Osteoblast (primary cell): ENCODE results near the gene LINC01488. TPM values are rescaled to one million over a fixed set of nuclear protein-coding genes. Genes with fewer than 3 reads are reported as not detected.

Experiments used
- DNase-seq: peaks from one replicate; pipeline ENCODE4 v3.0.0; 2011; ENCODE audit warnings: low spot score, mixed read lengths; ENCODE audit not compliant: insufficient read length; ENCODE audit errors: missing footprints
- H2AFZ ChIP-seq: 2 replicates; pipeline ENCODE4 v1.6.0; 2011; ENCODE audit warnings: mild to moderate bottlenecking, low read length
- H3K27ac ChIP-seq: 2 replicates; pipeline ENCODE4 v1.5.1; 2011; ENCODE audit warnings: mild to moderate bottlenecking, low read depth, low read length, moderate library complexity
- H3K27me3 ChIP-seq: 2 replicates; pipeline ENCODE4 v1.6.0; 2012; ENCODE audit warnings: mild to moderate bottlenecking, control low read depth, inconsistent platforms, low read length, moderate library complexity; ENCODE audit not compliant: insufficient read depth
- H3K36me3 ChIP-seq: 2 replicates; pipeline ENCODE4 v1.5.1; 2011; ENCODE audit warnings: mild to moderate bottlenecking, low read length, control low read depth, moderate library complexity; ENCODE audit not compliant: insufficient read depth
- H3K4me1 ChIP-seq: 2 replicates; pipeline ENCODE4 v1.5.1; 2011; ENCODE audit warnings: mild to moderate bottlenecking, low read length, control low read depth, moderate library complexity; ENCODE audit not compliant: insufficient read depth
- H3K4me2 ChIP-seq: 2 replicates; pipeline ENCODE4 v1.6.0; 2011; ENCODE audit warnings: mild to moderate bottlenecking, low read length; ENCODE audit not compliant: insufficient read depth
- H3K4me3 ChIP-seq: fragments of 200-600 bp; sonication (generic); 3 replicates; pipeline ENCODE4 v1.5.1; 2012; ENCODE audit warnings: mild to moderate bottlenecking, low read length, inconsistent platforms; ENCODE audit not compliant: insufficient read depth
- H3K79me2 ChIP-seq: 2 replicates; pipeline ENCODE4 v1.6.0; 2012; ENCODE audit warnings: mild to moderate bottlenecking, low read length, control low read depth, inconsistent platforms; ENCODE audit not compliant: insufficient read depth
- H3K9me3 ChIP-seq: 2 replicates; pipeline ENCODE4 v1.5.1; 2011; ENCODE audit warnings: low read depth, low read length, control low read depth
- H4K20me1 ChIP-seq: 2 replicates; pipeline ENCODE4 v1.6.0; 2012; ENCODE audit warnings: mild to moderate bottlenecking, low read length, control low read depth; ENCODE audit not compliant: insufficient read depth
- CTCF ChIP-seq: IDR thresholded peaks from 2 replicates; pipeline ENCODE4 v1.5.1; 2011; ENCODE audit warnings: mild to moderate bottlenecking, low read depth, low read length, moderate library complexity; ENCODE audit errors: extremely low read depth
- total RNA-seq: library from RNA; depleted of rRNA; stranded (reverse); fragments of >200 nt; gene quantifications from 2 replicates; pipeline ENCODE4 v1.2.3, GENCODE V29; 2012

LINC01488 gene
- total RNA-seq, 1 donor = not detected

GRCh38 chr11:69476509-69476961, 4.9 kb upstream of the LINC01488 start:
- Histone ChIP-seq H3K27ac (no peak overlapping the region), H3K4me3 (no peak overlapping the region), H4K20me1 (no peaks in the 10 kb centered on the region), H3K4me2 (no peak overlapping the region), H3K79me2 (no peaks in the 10 kb centered on the region), H3K4me1 (peaks cover 3% of the 10 kb centered on the region), H3K27me3 (no peaks in the 10 kb centered on the region), H3K36me3 (no peaks in the 10 kb centered on the region), H3K9me3 (no peaks in the 10 kb centered on the region), H2AFZ (no peak overlapping the region)
- no peak for DNase-seq
- no peak for TF ChIP-seq CTCF

GRCh38 chr11:69477086-69477485, 4.4 kb upstream of the LINC01488 start:
- H3K9me3 ChIP-seq = no peaks in the 10 kb centered on the region
- no peak overlapping the region for H2AFZ ChIP-seq
- no peak overlapping the region for H3K27ac ChIP-seq
- no peak overlapping the region for H3K4me3 ChIP-seq
- H3K36me3 ChIP-seq = no peaks in the 10 kb centered on the region
- H3K27me3 ChIP-seq = no peaks in the 10 kb centered on the region
- H3K4me1 ChIP-seq = peaks cover 3% of the 10 kb centered on the region
- H3K79me2 ChIP-seq = no peaks in the 10 kb centered on the region
- no peak overlapping the region for H3K4me2 ChIP-seq
- H4K20me1 ChIP-seq = no peaks in the 10 kb centered on the region
- no peak for DNase-seq
- TF ChIP-seq CTCF = no peak

- no peak overlapping the region for H2AFZ ChIP-seq
- no peak overlapping the region for H3K4me2 ChIP-seq
- no peaks in the 10 kb centered on the region for H3K27me3 ChIP-seq
- DNase-seq = peak; percentile 83
- no peak overlapping the region for H3K4me3 ChIP-seq
- no peaks in the 10 kb centered on the region for H3K79me2 ChIP-seq
- H4K20me1 ChIP-seq = no peaks in the 10 kb centered on the region
- H3K9me3 ChIP-seq = no peaks in the 10 kb centered on the region
- H3K4me1 ChIP-seq = peaks cover 3% of the 10 kb centered on the region
- H3K36me3 ChIP-seq = no peaks in the 10 kb centered on the region
- TF ChIP-seq CTCF = no peak
- H3K27ac ChIP-seq = no peak overlapping the region
These were observed 1.7 kb upstream of the LINC01488 start for GRCh38 chr11:69479591-69480271.

GRCh38 chr11:69480547-69481392, 693 bp upstream of the LINC01488 start:
- TF ChIP-seq CTCF = no peak
- no peaks in the 10 kb centered on the region for H4K20me1 ChIP-seq
- H3K36me3 ChIP-seq = no peaks in the 10 kb centered on the region
- H3K79me2 ChIP-seq = no peaks in the 10 kb centered on the region
- no peak overlapping the region for H3K4me3 ChIP-seq
- H3K4me2 ChIP-seq = no peak overlapping the region
- no peak overlapping the region for H2AFZ ChIP-seq
- no peaks in the 10 kb centered on the region for H3K27me3 ChIP-seq
- H3K4me1 ChIP-seq = peaks cover 3% of the 10 kb centered on the region
- H3K9me3 ChIP-seq = no peaks in the 10 kb centered on the region
- peak; percentile 82 for DNase-seq
- no peak overlapping the region for H3K27ac ChIP-seq
